ENCODE measurements around the gene FAM89A. TPM values are rescaled to one million over a fixed set of nuclear protein-coding genes. Genes with fewer than 3 reads are reported as not detected.
"Not testable (repeated sequence)": the region's sequence is repeated elsewhere in the genome, so short reads cannot be mapped to it uniquely, and the experiment has no call there.

Gene FAM89A
- total RNA-seq, 4 donors from 2014 or later, result 63.1 to 106 (median 94.1) TPM

GRCh38 chr1:230986976-230987375, 53.1 kb downstream of the FAM89A start:
- no peak for DNase-seq (ENCODE audit: low spot score in 2 of 2)
- no peak for TF ChIP-seq POLR2A (IDR thresholded peaks at IDR 0.05)
- no peak for TF ChIP-seq CTCF (IDR thresholded peaks at IDR 0.05)
- intact Hi-C loops (cut with DNase I; ENCODE audit: low total_unique reads), result no loop called here
- no peak overlapping the region for H3K4me3 ChIP-seq (ENCODE audit: low read depth, poor library complexity, severe bottlenecking)
- WGBS, 2 donors, result 78 to 87% methylated on average over 7 of the region's 7 CpGs

- no peak for TF ChIP-seq POLR2A (IDR thresholded peaks at IDR 0.05)
- TF ChIP-seq CTCF (IDR thresholded peaks at IDR 0.05), result no peak
- 90 to 93% methylated on average over 6 of the region's 6 CpGs for WGBS, 2 donors
- DNase-seq (ENCODE audit: low spot score in 2 of 2), result no peak
- intact Hi-C loops (cut with DNase I; ENCODE audit: low total_unique reads), result no loop called here
- H3K4me3 ChIP-seq (ENCODE audit: low read depth, poor library complexity, severe bottlenecking), result no peak overlapping the region
Observed at GRCh38 chr1:230985711-230986110, 54.3 kb downstream of the FAM89A start.

- intact Hi-C loops (cut with DNase I; ENCODE audit: low total_unique reads); DNase-seq (ENCODE audit: low spot score in 2 of 2): not testable (repeated sequence)
- WGBS, 2 donors, result 75 to 77% methylated on average over 10 of the region's 10 CpGs
Observed at GRCh38 chr1:230984622-230985515, 55.2 kb downstream of the FAM89A start.

GRCh38 chr1:230983811-230984210, 56.2 kb downstream of the FAM89A start:
- H3K4me3 ChIP-seq (ENCODE audit: low read depth, poor library complexity, severe bottlenecking), result no peak overlapping the region
- WGBS, 2 donors, result 87 to 91% methylated on average over 5 of the region's 5 CpGs
- DNase-seq (ENCODE audit: low spot score in 2 of 2), result no peak
- intact Hi-C loops (cut with DNase I; ENCODE audit: low total_unique reads), result no loop called here
- TF ChIP-seq CTCF (IDR thresholded peaks at IDR 0.05) (no peak), POLR2A (IDR thresholded peaks at IDR 0.05) (no peak)

More at GRCh38 chr1:230984622-230985515, 55.2 kb downstream of the FAM89A start:
- H3K4me3 ChIP-seq (ENCODE audit: low read depth, poor library complexity, severe bottlenecking), result not testable (repeated sequence)

- 62 to 92% methylated on average over 4 of the region's 4 CpGs for WGBS, 2 donors
- no peak for TF ChIP-seq CTCF (IDR thresholded peaks at IDR 0.05)
- TF ChIP-seq POLR2A (IDR thresholded peaks at IDR 0.05), result no peak
- intact Hi-C loops (cut with DNase I; ENCODE audit: low total_unique reads), result no loop called here
Observed at GRCh38 chr1:230982696-230983095, 57.4 kb downstream of the FAM89A start.

GRCh38 chr1:230979952-230980351, 60.1 kb downstream of the FAM89A start:
- DNase-seq (ENCODE audit: low spot score in 2 of 2), result no peak
- H3K4me3 ChIP-seq (ENCODE audit: low read depth, poor library complexity, severe bottlenecking), result no peak overlapping the region
- intact Hi-C loops (cut with DNase I; ENCODE audit: low total_unique reads), result no loop called here
- WGBS, 2 donors, result 65 to 67% methylated on average over 4 of the region's 4 CpGs
- TF ChIP-seq CTCF (IDR thresholded peaks at IDR 0.05) (no peak), POLR2A (IDR thresholded peaks at IDR 0.05) (no peak)

More at GRCh38 chr1:230982696-230983095, 57.4 kb downstream of the FAM89A start:
- H3K4me3 ChIP-seq (ENCODE audit: low read depth, poor library complexity, severe bottlenecking), result no peak overlapping the region
- no peak for DNase-seq (ENCODE audit: low spot score in 2 of 2)

Measured in lower leg skin (tissue), 4 donors.